Activated CD4-positive, alpha-beta T cell treated with anti-CD3 and anti-CD28 coated beads for 4 hours (primary cell): ENCODE results near the gene VWA1.
"Not testable (repeated sequence)": the region's sequence is repeated elsewhere in the genome, so short reads cannot be mapped to it uniquely, and the experiment has no call there.

ENCODE experiments used
- DNase-seq, 2 donors: peaks; one replicate each; pipeline ENCODE4 v3.0.0-alpha.2; 2020

VWA1 gene

GRCh38 chr1:1425426-1425752, 10.1 kb upstream of the VWA1 start:
- no peak for DNase-seq

- no peak for DNase-seq
Observed at GRCh38 chr1:1425753-1426495, 9.6 kb upstream of the VWA1 start.

- no peak for DNase-seq
Observed at GRCh38 chr1:1426496-1427105, 8.9 kb upstream of the VWA1 start.

GRCh38 chr1:1427106-1427819, 8.2 kb upstream of the VWA1 start:
- DNase-seq, result no peak

GRCh38 chr1:1427820-1428148, 7.7 kb upstream of the VWA1 start:
- no peak for DNase-seq

DNA sequence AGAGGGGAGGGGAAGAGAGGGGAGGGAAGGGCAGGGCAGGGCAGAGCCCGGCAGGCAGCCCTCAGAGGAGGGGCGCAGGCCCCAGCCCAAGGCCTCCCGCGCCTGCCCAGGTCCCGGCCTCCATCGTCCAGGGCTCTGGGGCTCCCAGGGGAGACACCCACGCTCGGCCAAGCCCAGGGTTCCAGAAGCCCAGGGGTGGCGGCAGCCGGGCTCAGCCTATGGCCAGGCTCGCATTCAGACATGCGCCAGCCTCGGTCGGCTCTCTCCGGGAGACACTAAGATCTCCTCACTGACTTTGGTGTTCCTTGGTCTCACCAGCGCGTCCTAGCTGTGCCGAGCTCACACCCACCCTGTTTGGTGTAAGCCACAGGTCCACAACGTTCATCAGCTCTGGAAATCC, 7.3 kb upstream of the VWA1 start:
- no peak for DNase-seq

DNA sequence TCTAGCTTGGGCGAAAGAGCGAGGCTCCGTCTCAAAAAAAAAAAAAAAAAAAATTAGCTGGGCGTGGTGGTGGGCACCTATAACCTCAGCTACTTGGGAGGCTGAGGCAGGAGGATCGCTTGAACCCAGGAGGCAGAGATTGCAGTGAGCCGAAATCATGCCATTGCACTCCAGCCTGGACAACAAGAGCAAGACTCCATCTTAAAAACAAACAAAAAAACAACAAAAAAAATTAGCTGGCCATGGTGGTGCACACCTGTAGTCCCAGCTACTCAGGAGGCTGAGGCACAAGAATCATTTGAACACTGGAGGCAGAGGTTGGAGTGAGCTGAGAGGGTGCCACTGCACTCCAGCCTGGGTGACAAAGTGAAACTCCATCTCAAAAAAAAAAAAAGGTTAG, 6.5 kb upstream of the VWA1 start:
- not testable (repeated sequence) for DNase-seq

DNA sequence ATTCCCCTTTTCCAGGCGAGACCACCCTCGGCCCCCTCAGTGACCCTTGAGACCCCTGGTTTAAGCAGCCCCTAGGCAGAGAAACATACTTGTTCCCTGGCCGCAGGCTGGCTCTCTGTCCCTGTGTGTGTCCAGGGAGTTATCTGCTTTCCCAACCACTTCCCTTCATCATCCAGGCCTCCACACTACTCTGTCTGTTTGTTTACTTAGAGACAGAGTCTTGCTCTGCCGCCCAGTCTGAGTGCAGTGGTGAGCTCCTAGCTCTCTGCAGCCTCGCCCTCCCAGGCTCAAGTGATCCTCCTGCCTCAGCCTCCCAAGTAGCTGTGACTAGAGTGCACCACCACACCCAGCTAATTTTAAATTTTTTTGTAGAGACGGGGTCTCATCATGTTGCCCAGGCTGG, 5.8 kb upstream of the VWA1 start:
- no peak for DNase-seq

DNA sequence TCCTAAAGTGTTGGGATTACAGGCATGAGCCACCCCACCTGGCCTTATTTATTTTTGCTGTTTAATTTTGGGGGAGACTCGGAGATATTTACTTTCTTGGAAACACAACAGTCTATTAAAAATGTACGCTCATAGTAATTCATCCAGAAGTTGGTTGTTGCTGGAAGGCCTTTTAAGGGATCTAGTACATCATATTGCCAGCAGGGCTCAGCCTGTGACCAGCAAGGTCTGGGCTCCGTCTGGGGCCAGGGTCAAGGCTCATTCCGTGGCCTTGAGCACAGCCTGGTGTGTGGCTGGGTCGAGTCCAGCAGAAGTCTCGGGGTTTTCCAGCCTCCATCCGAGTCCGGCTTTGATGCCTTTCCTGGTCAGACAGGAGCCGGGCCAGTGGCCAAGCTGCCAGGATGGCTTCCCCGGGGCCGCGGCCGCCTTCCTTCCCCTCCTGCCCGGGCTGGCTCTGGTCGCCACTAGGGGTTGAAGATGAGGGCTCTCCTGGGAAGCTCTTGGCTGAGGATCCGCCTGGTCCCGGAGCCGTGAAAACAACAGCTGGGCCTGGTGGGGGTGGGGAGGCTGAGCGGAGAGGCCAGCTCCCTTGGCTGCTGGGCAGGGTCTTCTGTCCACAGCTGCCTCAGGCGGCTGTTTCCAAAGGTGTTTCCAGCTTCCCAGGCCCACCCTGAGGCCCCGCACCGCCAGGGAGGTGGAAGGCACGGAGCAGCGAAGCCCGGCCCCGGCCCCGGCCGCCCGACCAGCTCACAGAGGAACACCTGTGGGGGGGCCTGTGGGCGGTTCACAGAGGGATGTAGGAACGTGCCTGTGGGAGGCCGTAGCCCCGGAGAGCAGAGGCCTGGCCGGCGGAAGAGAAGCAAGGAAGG, 5.1 kb upstream of the VWA1 start:
- DNase-seq, result no peak

- DNase-seq, result no peak
Observed at GRCh38 chr1:1430992-1431844, 4.3 kb upstream of the VWA1 start.

GRCh38 chr1:1431845-1432273, 3.6 kb upstream of the VWA1 start:
- no peak for DNase-seq

DNA sequence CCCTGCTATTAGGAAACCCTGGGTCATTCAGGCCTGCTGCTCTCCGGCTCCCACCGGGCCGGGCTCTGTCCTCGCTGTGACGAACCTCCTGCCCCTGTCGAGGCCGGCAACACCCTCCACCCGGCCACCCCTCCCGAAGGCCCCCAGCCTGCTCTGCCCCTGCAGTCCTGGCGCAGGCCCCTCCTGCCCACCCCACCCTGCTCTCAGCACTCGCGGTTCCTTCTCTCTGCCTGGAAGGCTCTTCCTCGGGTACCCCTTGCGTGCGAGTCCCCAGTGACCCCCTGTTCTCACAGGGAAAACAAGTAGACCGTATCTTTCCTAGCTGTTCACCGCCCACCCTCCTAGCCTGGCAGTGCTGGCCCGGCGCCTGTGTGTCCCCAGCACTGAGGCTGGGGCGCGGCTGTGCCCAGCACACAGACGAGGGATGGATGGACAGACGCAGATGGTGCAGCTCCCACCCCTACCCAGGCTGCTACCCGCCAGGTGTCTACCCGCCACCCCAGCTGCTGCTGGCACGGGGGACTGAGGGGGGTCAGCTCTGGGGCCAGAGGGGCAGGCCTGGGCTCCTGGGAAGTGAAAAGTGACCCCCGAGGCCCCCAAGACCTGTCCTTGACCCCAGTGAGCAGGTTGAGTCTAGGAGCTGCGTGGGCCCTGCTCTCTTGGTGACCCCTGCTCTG, 3.1 kb upstream of the VWA1 start:
- no peak for DNase-seq

GRCh38 chr1:1432951-1433803, 2.3 kb upstream of the VWA1 start:
- no peak for DNase-seq

- peak; percentile 42 to 62 for DNase-seq
Observed at GRCh38 chr1:1433804-1434130, 1.7 kb upstream of the VWA1 start.

DNA sequence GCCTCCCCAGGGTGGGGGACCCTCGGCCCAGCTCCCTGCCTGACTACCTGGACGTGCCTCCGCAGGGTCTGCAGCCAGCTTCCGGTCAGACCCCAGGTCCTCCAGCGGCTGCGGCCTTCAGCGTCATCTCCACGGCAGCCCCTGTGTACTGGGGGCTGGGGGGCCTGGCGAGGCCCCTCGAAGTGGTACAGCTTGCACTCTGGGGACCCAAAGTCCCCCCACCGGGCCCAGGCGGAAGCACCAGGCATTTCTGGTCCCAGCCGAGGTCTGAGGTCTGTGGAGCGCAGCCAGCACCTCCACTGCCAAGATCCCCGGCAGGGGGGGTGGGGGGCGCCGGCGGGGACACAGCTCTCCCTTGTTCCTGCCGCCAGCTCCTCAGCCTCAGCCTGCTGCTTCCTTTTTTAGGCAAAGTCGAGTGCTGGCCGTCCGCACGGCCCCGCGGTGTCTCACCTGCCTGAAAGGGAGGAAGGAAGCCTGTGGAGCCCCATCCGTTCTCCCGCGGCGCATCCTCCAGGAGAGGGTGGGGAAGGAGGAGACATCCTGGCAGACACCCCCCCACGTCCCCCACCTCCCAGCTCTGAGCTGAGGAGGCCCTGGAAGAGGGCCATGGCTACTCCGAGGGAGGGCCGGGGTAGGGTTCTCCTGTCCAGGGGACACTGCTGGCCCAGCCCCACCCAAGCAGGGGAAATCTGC, 1.2 kb upstream of the VWA1 start:
- DNase-seq, result no peak

DNA sequence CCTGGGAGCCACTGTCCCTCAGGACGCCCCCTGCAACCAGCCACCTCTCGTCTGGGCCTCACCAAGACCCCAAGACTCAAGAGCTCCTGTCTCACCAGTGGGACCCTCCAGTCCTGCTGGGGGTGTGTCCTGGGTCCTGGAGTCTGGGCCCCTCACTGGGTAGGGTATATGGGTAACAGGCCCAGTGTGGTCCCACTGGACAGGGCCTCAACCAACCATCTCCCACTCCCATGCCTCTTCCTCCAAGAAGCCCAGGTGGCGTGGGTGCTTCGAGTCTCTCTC, 725 bp upstream of the VWA1 start:
- DNase-seq, result no peak

DNA sequence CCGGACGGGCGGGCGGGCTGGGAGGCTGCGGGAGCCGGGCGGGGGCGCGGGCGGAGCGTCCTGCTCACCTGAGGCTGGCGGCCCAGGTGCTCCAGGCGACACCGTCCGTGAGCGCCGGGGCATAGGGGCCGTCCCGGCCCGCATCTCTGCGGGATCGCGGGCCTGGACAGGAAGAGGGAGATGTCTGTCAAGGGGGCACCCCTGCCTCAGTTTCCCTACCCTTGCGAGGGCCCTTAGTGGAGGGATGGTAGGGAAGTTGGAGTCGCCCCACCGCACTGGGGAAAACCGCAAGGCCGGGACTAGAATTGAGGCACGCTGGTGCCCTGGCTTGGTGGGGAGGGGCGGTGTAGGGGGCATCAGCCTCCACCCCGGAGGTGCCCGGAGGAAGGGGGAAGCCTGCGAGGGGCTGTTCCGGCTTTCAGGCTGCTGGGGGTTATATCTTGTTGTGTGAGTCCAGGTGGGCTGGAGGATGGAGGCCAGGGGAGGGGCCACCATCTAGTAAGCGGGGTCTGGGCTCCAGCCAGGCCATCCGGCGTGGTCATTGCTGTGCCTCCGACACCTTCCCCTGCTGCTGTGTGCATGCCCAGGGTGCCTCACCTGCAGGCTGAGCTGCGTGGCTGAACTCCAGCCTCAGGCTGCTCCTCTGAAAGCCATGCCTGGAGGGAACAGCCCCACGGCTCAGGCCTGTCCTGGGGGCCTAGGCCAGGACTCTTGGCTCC, 580 bp downstream of the VWA1 start:
- no peak for DNase-seq

GRCh38 chr1:1436630-1437032, 1.1 kb downstream of the VWA1 start:
- no peak for DNase-seq

- no peak for DNase-seq
Observed at GRCh38 chr1:1437033-1437903, 1.8 kb downstream of the VWA1 start.
